ENCODE data around the gene IP6K2. TPM values are rescaled to one million over a fixed set of nuclear protein-coding genes. Genes with fewer than 3 reads are reported as not detected.

The IP6K2 gene
- total and polyA plus RNA-seq, 10 of the 15 experiments (the other 5 are each of a cell fraction or from before 2014, with no cell fraction given), result 25.8 to 95.9 (median 69.0) TPM

- TF ChIP-seq CUX1 (IDR thresholded peaks at IDR 0.05; ENCODE audit: insufficient replicate concordance, low read depth, low read length) (no peak), SKIL (IDR thresholded peaks at IDR 0.05; ENCODE audit: low read depth, poor library complexity, severe bottlenecking) (no peak)
These were observed 55.4 kb downstream of the IP6K2 start (continued) for GRCh38 chr3:48661501-48662144.

Data from GM12878 (cell line).